Neuronal stem cell (in vitro differentiated cells): ENCODE results near the gene EFR3B.

Experiments
- DNase-seq: peaks from one replicate; pipeline ENCODE4 v3.0.0-alpha.2; 2013; ENCODE audit warnings: low spot score
- H2AFZ ChIP-seq: one replicate; pipeline ENCODE4 v1.6.1; 2013; ENCODE audit warnings: mild to moderate bottlenecking, low read length, inconsistent platforms
- H2AK5ac ChIP-seq: 2 replicates; pipeline ENCODE4 v1.6.1; 2013; ENCODE audit warnings: low read depth, mild to moderate bottlenecking, inconsistent platforms, low read length, moderate library complexity, mixed read lengths
- H2BK120ac ChIP-seq: 2 replicates; pipeline ENCODE4 v1.6.1; 2013; ENCODE audit warnings: low read depth, mild to moderate bottlenecking, inconsistent platforms, low read length, moderate library complexity, mixed read lengths
- H2BK12ac ChIP-seq: one replicate; pipeline ENCODE4 v1.6.1; 2013; ENCODE audit warnings: low read length, inconsistent platforms
- H2BK15ac ChIP-seq: 2 replicates; pipeline ENCODE4 v1.6.1; 2013; ENCODE audit warnings: mild to moderate bottlenecking, low read length, inconsistent platforms, mixed read lengths
- H2BK5ac ChIP-seq: one replicate; pipeline ENCODE4 v1.6.1; 2013; ENCODE audit warnings: inconsistent platforms, mild to moderate bottlenecking, low read length, moderate library complexity
- H3K14ac ChIP-seq: one replicate; pipeline ENCODE4 v1.6.1; 2013; ENCODE audit warnings: low read length, inconsistent platforms
- H3K18ac ChIP-seq: 2 replicates; pipeline ENCODE4 v1.6.1; 2013; ENCODE audit warnings: low read length, inconsistent platforms
- H3K23ac ChIP-seq: 2 replicates; pipeline ENCODE4 v1.6.1; 2013; ENCODE audit warnings: low read depth, mild to moderate bottlenecking, mixed read lengths, low read length, inconsistent platforms; ENCODE audit not compliant: poor library complexity
- H3K27ac ChIP-seq: replicated peaks from 3 replicates; pipeline ENCODE4 v1.5.1; 2013; ENCODE audit warnings: low read length, inconsistent platforms
- H3K27me3 ChIP-seq, 3 experiments: 2 replicates each; pipeline ENCODE4 v1.6.1; 2013; ENCODE audit warnings: low read length in 3 of 3, mild to moderate bottlenecking in 2 of 3, inconsistent platforms in 1 of 3, low read depth in 1 of 3, mixed read lengths in 1 of 3, moderate library complexity in 1 of 3; ENCODE audit not compliant: control insufficient read depth in 3 of 3, insufficient read depth in 3 of 3
- H3K36me3 ChIP-seq, 2 donors: replicated peaks in 1 of 2; 2 replicates each; pipeline ENCODE4 v1.6.1; 2013; ENCODE audit warnings: low read length in 2 of 2; ENCODE audit not compliant: control insufficient read depth in 2 of 2, insufficient read depth in 2 of 2
- H3K4ac ChIP-seq: 2 replicates; pipeline ENCODE4 v1.6.1; 2013; ENCODE audit warnings: inconsistent platforms, mild to moderate bottlenecking, low read length, moderate library complexity
- H3K4me1 ChIP-seq, 2 donors: 1 replicate in 1 of 2; 2 replicates in 1 of 2; pipeline ENCODE4 v1.6.1; 2013; ENCODE audit warnings: low read length in 2 of 2, low read depth in 1 of 2; ENCODE audit not compliant: control insufficient read depth in 2 of 2, insufficient read depth in 1 of 2
- H3K4me2 ChIP-seq: one replicate; pipeline ENCODE4 v1.6.1; 2013; ENCODE audit warnings: mild to moderate bottlenecking, low read length, inconsistent platforms; ENCODE audit not compliant: insufficient read depth, poor library complexity, severe bottlenecking
- H3K4me3 ChIP-seq, 2 donors: 2 replicates each; pipeline ENCODE4 v1.5.1; 2013; ENCODE audit warnings: low read length in 2 of 2, mild to moderate bottlenecking in 2 of 2, inconsistent platforms in 1 of 2, moderate library complexity in 1 of 2
- H3K79me1 ChIP-seq: one replicate; pipeline ENCODE4 v1.6.1; 2013; ENCODE audit warnings: low read depth, mild to moderate bottlenecking, inconsistent platforms, low read length, moderate library complexity
- H3K9ac ChIP-seq: one replicate; pipeline ENCODE4 v1.6.1; 2013; ENCODE audit warnings: mild to moderate bottlenecking, low read depth, low read length, inconsistent platforms; ENCODE audit not compliant: poor library complexity
- H3K9me3 ChIP-seq, 2 donors: replicated peaks in 1 of 2; 2 replicates each; pipeline versions ENCODE3 to v1.6.1; 2013; ENCODE audit warnings: low read length in 2 of 2, mild to moderate bottlenecking in 2 of 2, inconsistent platforms in 1 of 2, low read depth in 1 of 2, mixed read lengths in 1 of 2, moderate library complexity in 1 of 2; ENCODE audit not compliant: control insufficient read depth in 2 of 2, insufficient read depth in 1 of 2
- H4K8ac ChIP-seq: one replicate; pipeline ENCODE4 v1.6.1; 2013; ENCODE audit warnings: low read depth, mild to moderate bottlenecking, inconsistent platforms, low read length, moderate library complexity
- H4K91ac ChIP-seq: one replicate; pipeline ENCODE4 v1.6.1; 2013; ENCODE audit warnings: low read length, low read depth, mild to moderate bottlenecking, inconsistent platforms; ENCODE audit not compliant: poor library complexity
- WGBS, 2 donors: extraction: QIAGEN DNeasy Blood & Tissue Kit; methylation state at CpG; one replicate each; pipeline ENCODE4 v1.1.7; 2013; ENCODE audit warnings: missing lambda C conversion rate in 2 of 2, mixed read lengths in 1 of 2; ENCODE audit not compliant: insufficient read length in 2 of 2, insufficient replicate concordance in 1 of 2; ENCODE audit errors: extremely low coverage in 2 of 2; 5-methylcytosine and 5-hydroxymethylcytosine counted together

EFR3B gene

GRCh38 chr2:25188405-25188804 is 146.5 kb downstream of the EFR3B start:
- no peaks in the 10 kb centered on the region for H3K36me3 ChIP-seq
- H2BK15ac ChIP-seq, result no peak overlapping the region
- no peaks in the 10 kb centered on the region for H3K9me3 ChIP-seq
- no CpG with 5 or more reads among the region's 4 CpGs for WGBS, 2 donors
- H3K23ac ChIP-seq, result no peak overlapping the region
- H3K27ac ChIP-seq, result no peak overlapping the region
- H3K27me3 ChIP-seq, result peaks cover 0 to 64% (median 0%) of the 10 kb centered on the region in 3 experiments
- H2BK12ac ChIP-seq, result no peak overlapping the region
- peaks cover 11 to 13% of the 10 kb centered on the region in 2 donors for H3K4me1 ChIP-seq
- no peak overlapping the region for H3K9ac ChIP-seq
- no peak overlapping the region for H3K4me3 ChIP-seq
- H2AFZ ChIP-seq, result no peak overlapping the region
- peak overlapping the region; percentile 15 for H3K18ac ChIP-seq
- H3K4me2 ChIP-seq, result no peak overlapping the region
- no peak overlapping the region for H2BK120ac ChIP-seq
- no peak overlapping the region for H3K14ac ChIP-seq
- no peak overlapping the region for H3K4ac ChIP-seq
- DNase-seq, result no peak
- H2BK5ac ChIP-seq, result no peak overlapping the region
- no peak overlapping the region for H4K8ac ChIP-seq
- H4K91ac ChIP-seq, result no peak overlapping the region
- H2AK5ac ChIP-seq, result no peak overlapping the region
- no peaks in the 10 kb centered on the region for H3K79me1 ChIP-seq

GRCh38 chr2:25190536-25190935 is 148.7 kb downstream of the EFR3B start:
- H2AFZ ChIP-seq, result no peak overlapping the region
- no peaks in the 10 kb centered on the region for H3K36me3 ChIP-seq
- no peak overlapping the region for H2BK15ac ChIP-seq
- H3K4me2 ChIP-seq, result no peak overlapping the region
- DNase-seq, result no peak
- H2BK12ac ChIP-seq, result no peak overlapping the region
- peaks cover 0 to 72% (median 0%) of the 10 kb centered on the region in 3 experiments for H3K27me3 ChIP-seq
- H3K4me1 ChIP-seq, result peaks cover 11 to 24% of the 10 kb centered on the region in 2 donors
- H3K14ac ChIP-seq, result no peak overlapping the region
- no peak overlapping the region for H3K18ac ChIP-seq
- H2BK5ac ChIP-seq, result no peak overlapping the region
- no peak overlapping the region for H3K27ac ChIP-seq
- no peak overlapping the region for H3K23ac ChIP-seq
- H3K9ac ChIP-seq, result no peak overlapping the region
- no peak overlapping the region for H3K4me3 ChIP-seq
- H2BK120ac ChIP-seq, result no peak overlapping the region
- no peak overlapping the region for H4K8ac ChIP-seq
- no CpG with 5 or more reads among the region's 5 CpGs for WGBS, 2 donors
- no peak overlapping the region for H3K4ac ChIP-seq
- no peaks in the 10 kb centered on the region for H3K79me1 ChIP-seq
- H2AK5ac ChIP-seq, result no peak overlapping the region
- H4K91ac ChIP-seq, result no peak overlapping the region
- H3K9me3 ChIP-seq, result no peaks in the 10 kb centered on the region

DNA sequence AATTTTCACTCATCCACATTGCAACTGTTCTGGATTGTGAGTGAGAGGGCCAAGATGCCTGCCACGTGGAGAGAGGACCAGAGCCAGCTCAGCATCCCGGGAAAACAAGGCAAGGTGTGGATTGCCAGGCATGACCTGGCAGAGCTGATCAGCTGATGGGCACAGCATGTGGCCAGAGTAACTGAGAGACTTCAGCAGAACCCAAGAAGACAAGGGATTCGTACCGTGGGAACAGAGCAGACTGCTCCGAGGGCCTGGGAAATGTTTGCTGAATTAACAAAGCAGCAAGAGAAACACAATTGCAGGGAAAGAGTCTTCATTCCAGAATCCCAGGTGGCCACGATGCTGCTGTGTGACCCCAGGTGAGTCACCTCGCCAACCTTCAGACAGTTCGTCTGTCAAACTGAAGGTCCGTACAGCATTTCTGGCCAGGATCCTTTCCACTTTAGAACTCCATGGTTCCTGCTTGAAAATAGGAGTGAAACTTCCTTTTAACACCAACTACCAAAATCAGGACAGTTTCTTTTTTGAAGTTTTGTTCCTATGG is 152.8 kb downstream of the EFR3B start:
- no peak overlapping the region for H2AFZ ChIP-seq
- H4K8ac ChIP-seq, result peak overlapping the region; percentile 89
- no peaks in the 10 kb centered on the region for H3K9me3 ChIP-seq
- H3K14ac ChIP-seq, result no peak overlapping the region
- no peaks in the 10 kb centered on the region for H3K79me1 ChIP-seq
- peaks cover 0 to 68% (median 0%) of the 10 kb centered on the region in 3 experiments for H3K27me3 ChIP-seq
- no peak overlapping the region for H3K9ac ChIP-seq
- peak overlapping the region; percentile 46 for H2BK5ac ChIP-seq
- no CpG with 5 or more reads among the region's 9 CpGs for WGBS, 2 donors
- H2BK15ac ChIP-seq, result no peak overlapping the region
- peak overlapping the region; percentile 64 for H2BK12ac ChIP-seq
- H3K4me3 ChIP-seq, result no peak overlapping the region
- no peak overlapping the region for H3K4me2 ChIP-seq
- DNase-seq, result no peak
- H3K23ac ChIP-seq, result no peak overlapping the region
- H3K4ac ChIP-seq, result no peak overlapping the region
- peak overlapping the region; percentile 34 for H2BK120ac ChIP-seq
- H3K36me3 ChIP-seq, result no peaks in the 10 kb centered on the region
- H4K91ac ChIP-seq, result no peak overlapping the region
- H3K18ac ChIP-seq, result peak overlapping the region; percentile 61
- H3K27ac ChIP-seq, result peak overlapping the region; percentile 74
- no peak overlapping the region for H2AK5ac ChIP-seq
- peaks cover 18 to 23% of the 10 kb centered on the region in 2 donors for H3K4me1 ChIP-seq

DNA sequence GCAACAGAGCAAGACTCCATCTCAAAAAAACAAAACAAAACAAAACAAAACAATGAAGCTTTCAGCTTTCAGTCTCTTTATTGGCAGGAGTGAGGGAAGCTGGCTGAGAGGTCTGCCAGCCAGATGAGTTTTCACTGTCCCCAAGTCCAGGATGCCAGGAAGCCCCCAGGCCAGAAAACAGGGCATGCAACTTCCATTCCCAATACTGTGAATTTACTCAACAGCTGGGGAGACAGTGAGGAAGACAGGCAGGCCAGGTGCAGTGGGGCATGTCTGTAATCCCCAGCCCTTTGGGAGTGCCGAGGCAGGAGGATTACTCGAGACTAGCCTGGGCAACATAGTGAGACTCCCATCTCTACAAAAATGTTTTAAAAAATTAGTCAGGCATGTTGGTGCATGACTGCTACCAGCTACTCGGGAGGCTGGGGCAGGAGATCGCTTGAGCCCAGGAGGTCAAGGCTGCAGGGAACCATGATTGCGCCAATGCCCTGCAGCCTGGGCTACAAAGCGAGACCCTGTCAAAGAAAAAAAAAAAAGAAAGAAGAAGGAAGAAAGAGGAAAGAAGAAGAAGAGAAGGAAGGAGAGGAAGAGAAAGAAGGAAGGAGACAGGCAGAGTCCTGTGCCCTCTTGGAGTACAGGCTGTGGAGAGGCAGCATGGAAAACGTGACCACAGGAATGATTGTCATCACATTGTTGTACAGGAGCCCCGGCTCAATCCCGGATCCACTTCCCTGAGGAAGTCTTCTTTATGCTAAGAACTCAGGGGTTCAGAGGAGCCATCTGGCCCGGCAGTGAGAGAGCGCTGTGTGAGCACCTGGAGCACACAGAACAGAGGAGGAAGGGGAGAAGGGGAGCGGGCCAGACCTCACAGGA is 155.7 kb downstream of the EFR3B start:
- Histone ChIP-seq H3K9me3 (no peaks in the 10 kb centered on the region), H3K4me3 (no peak overlapping the region), H2BK12ac (no peak overlapping the region), H4K91ac (no peak overlapping the region), H3K4me2 (no peak overlapping the region), H2AFZ (peak overlapping the region; percentile 75), H2AK5ac (no peak overlapping the region), H3K36me3 (no peaks in the 10 kb centered on the region), H3K9ac (no peak overlapping the region), H4K8ac (peak overlapping the region; percentile 45), H3K27me3 (peaks cover 0 to 67% (median 0%) of the 10 kb centered on the region in 3 experiments), H2BK120ac (no peak overlapping the region), H2BK5ac (no peak overlapping the region), H3K27ac (no peak overlapping the region), H3K14ac (no peak overlapping the region), H3K4ac (peak overlapping the region; percentile 78), H3K18ac (peak overlapping the region; percentile 67), H3K23ac (no peak overlapping the region), H3K4me1 (peaks cover 8 to 17% of the 10 kb centered on the region in 2 donors), H3K79me1 (no peaks in the 10 kb centered on the region), H2BK15ac (no peak overlapping the region)
- no CpG with 5 or more reads among the region's 12 CpGs for WGBS, 2 donors
- no peak for DNase-seq
